DMS153 (cell line): ENCODE measurements around the gene RGS12.
A peak's percentile ranks its signal among the peaks of the same experiment; 100 is the strongest.
"Not testable (repeated sequence)": the region's sequence is repeated elsewhere in the genome, so short reads cannot be mapped to it uniquely, and the experiment has no call there.

Source experiments
- DNase-seq: peaks from one replicate; lab custom pipeline; 2025; lab: John Stamatoyannopoulos, UW

RGS12 gene

GRCh38 chr4:3296651-3297050 is 3.8 kb downstream of the RGS12 start:
- no peak for DNase-seq

GRCh38 chr4:3297066-3297859 is 4.4 kb downstream of the RGS12 start:
- DNase-seq, result no peak

GRCh38 chr4:3299122-3299975 is 6.5 kb downstream of the RGS12 start:
- DNase-seq, result no peak

- DNase-seq, result no peak
Measured at GRCh38 chr4:3299976-3300671, 7.3 kb downstream of the RGS12 start.

GRCh38 chr4:3300882-3301281 is 8.1 kb downstream of the RGS12 start:
- DNase-seq, result not testable (repeated sequence)

- DNase-seq, result no peak
Measured at GRCh38 chr4:3301450-3302172, 8.8 kb downstream of the RGS12 start.

GRCh38 chr4:3302173-3302785 is 9.5 kb downstream of the RGS12 start:
- no peak for DNase-seq

- DNase-seq, result no peak
Measured at GRCh38 chr4:3302786-3303564, 10.2 kb downstream of the RGS12 start.

GRCh38 chr4:3303565-3303824 is 10.7 kb downstream of the RGS12 start:
- DNase-seq, result no peak

GRCh38 chr4:3303923-3304710 is 11.3 kb downstream of the RGS12 start:
- no peak for DNase-seq

- no peak for DNase-seq
Measured at GRCh38 chr4:3304831-3305609, 12.2 kb downstream of the RGS12 start.

- peak; percentile 86 for DNase-seq
Measured at GRCh38 chr4:3305610-3306371, 13.0 kb downstream of the RGS12 start.

- DNase-seq, result no peak
Measured at GRCh38 chr4:3306450-3306849, 13.6 kb downstream of the RGS12 start.

GRCh38 chr4:3307060-3307459 is 14.2 kb downstream of the RGS12 start:
- DNase-seq, result no peak

- DNase-seq, result no peak
Measured at GRCh38 chr4:3307486-3307885, 14.7 kb downstream of the RGS12 start.

GRCh38 chr4:3307891-3308575 is 15.2 kb downstream of the RGS12 start:
- DNase-seq, result no peak

GRCh38 chr4:3308691-3309090 is 15.9 kb downstream of the RGS12 start:
- DNase-seq, result peak; percentile 57
